ENCODE data around the gene PPP1R13L.
A peak's percentile ranks its signal among the peaks of the same experiment; 100 is the strongest.

Gene PPP1R13L

GRCh38 chr19:45404557-45405434, at the start of gene PPP1R13L:
Gene PPP1R13L, minus strand, starts transcription at chr19:45405069. Its CDS starts 6,751 bp downstream, at chr19:45398318.
- no peaks in the 10 kb centered on the region for H3K9me3 ChIP-seq
- no peaks in the 10 kb centered on the region for H3K36me3 ChIP-seq
- H3K27ac ChIP-seq, result no peak within 1 kb of the TSS
- H3K4me3 ChIP-seq (ENCODE audit: low read depth in 1 of 2, low read length in 1 of 2), result peak within 1 kb of the TSS; percentile 53 to 61
- TF ChIP-seq CTCF (IDR thresholded peaks at IDR 0.05), result no peak
- H3K27me3 ChIP-seq, result peaks cover 70% of the 10 kb centered on the region
- peaks cover 27 to 29% of the 10 kb centered on the region in 2 experiments for H3K4me1 ChIP-seq (ENCODE audit: control insufficient read depth in 1 of 2, insufficient read depth in 1 of 2, low read depth in 1 of 2, low read length in 1 of 2)

- H3K27ac ChIP-seq, result peak overlapping the region; percentile 94
- peaks cover 37 to 39% of the 10 kb centered on the region in 2 experiments for H3K4me1 ChIP-seq (ENCODE audit: control insufficient read depth in 1 of 2, insufficient read depth in 1 of 2, low read depth in 1 of 2, low read length in 1 of 2)
- no peaks in the 10 kb centered on the region for H3K36me3 ChIP-seq
- H3K4me3 ChIP-seq (ENCODE audit: low read depth in 1 of 2, low read length in 1 of 2), result no peak overlapping the region
- H3K27me3 ChIP-seq, result peaks cover 54% of the 10 kb centered on the region
- no peaks in the 10 kb centered on the region for H3K9me3 ChIP-seq
- TF ChIP-seq CTCF (IDR thresholded peaks at IDR 0.05), result no peak
These were observed 47.0 kb upstream of the PPP1R13L start for GRCh38 chr19:45451850-45452387.

GRCh38 chr19:45451131-45451849, 46.4 kb upstream of the PPP1R13L start:
- peaks cover 54% of the 10 kb centered on the region for H3K27me3 ChIP-seq
- peaks cover 33 to 35% of the 10 kb centered on the region in 2 experiments for H3K4me1 ChIP-seq (ENCODE audit: control insufficient read depth in 1 of 2, insufficient read depth in 1 of 2, low read depth in 1 of 2, low read length in 1 of 2)
- peak overlapping the region; percentile 67 to 80 for H3K4me3 ChIP-seq (ENCODE audit: low read depth in 1 of 2, low read length in 1 of 2)
- H3K9me3 ChIP-seq, result no peaks in the 10 kb centered on the region
- peak overlapping the region; percentile 94 for H3K27ac ChIP-seq
- no peak for TF ChIP-seq CTCF (IDR thresholded peaks at IDR 0.05)
- H3K36me3 ChIP-seq, result no peaks in the 10 kb centered on the region

GRCh38 chr19:45450012-45450333, 45.1 kb upstream of the PPP1R13L start:
- H3K9me3 ChIP-seq, result no peaks in the 10 kb centered on the region
- TF ChIP-seq CTCF (IDR thresholded peaks at IDR 0.05), result no peak
- peak overlapping the region; percentile 67 to 80 for H3K4me3 ChIP-seq (ENCODE audit: low read depth in 1 of 2, low read length in 1 of 2)
- peaks cover 25 to 28% of the 10 kb centered on the region in 2 experiments for H3K4me1 ChIP-seq (ENCODE audit: control insufficient read depth in 1 of 2, insufficient read depth in 1 of 2, low read depth in 1 of 2, low read length in 1 of 2)
- H3K27ac ChIP-seq, result peak overlapping the region; percentile 94
- H3K36me3 ChIP-seq, result no peaks in the 10 kb centered on the region
- peaks cover 47% of the 10 kb centered on the region for H3K27me3 ChIP-seq

GRCh38 chr19:45448887-45449299, 44.0 kb upstream of the PPP1R13L start:
- TF ChIP-seq CTCF (IDR thresholded peaks at IDR 0.05), result no peak
- Histone ChIP-seq H3K4me1 (ENCODE audit: control insufficient read depth in 1 of 2, insufficient read depth in 1 of 2, low read depth in 1 of 2, low read length in 1 of 2) (peaks cover 34 to 38% of the 10 kb centered on the region in 2 experiments), H3K27ac (no peak overlapping the region), H3K36me3 (no peaks in the 10 kb centered on the region), H3K4me3 (ENCODE audit: low read depth in 1 of 2, low read length in 1 of 2) (no peak overlapping the region), H3K9me3 (no peaks in the 10 kb centered on the region), H3K27me3 (peaks cover 48% of the 10 kb centered on the region)

Measured in neutrophil (primary cell).